ENCODE data around the gene SEZ6. TPM values are rescaled to one million over a fixed set of nuclear protein-coding genes. Genes with fewer than 3 reads are reported as not detected.

The SEZ6 gene
- total and polyA plus RNA-seq, 4 experiments from 2014 or later = 0.41 to 0.81 TPM; not detected in 2

DNA sequence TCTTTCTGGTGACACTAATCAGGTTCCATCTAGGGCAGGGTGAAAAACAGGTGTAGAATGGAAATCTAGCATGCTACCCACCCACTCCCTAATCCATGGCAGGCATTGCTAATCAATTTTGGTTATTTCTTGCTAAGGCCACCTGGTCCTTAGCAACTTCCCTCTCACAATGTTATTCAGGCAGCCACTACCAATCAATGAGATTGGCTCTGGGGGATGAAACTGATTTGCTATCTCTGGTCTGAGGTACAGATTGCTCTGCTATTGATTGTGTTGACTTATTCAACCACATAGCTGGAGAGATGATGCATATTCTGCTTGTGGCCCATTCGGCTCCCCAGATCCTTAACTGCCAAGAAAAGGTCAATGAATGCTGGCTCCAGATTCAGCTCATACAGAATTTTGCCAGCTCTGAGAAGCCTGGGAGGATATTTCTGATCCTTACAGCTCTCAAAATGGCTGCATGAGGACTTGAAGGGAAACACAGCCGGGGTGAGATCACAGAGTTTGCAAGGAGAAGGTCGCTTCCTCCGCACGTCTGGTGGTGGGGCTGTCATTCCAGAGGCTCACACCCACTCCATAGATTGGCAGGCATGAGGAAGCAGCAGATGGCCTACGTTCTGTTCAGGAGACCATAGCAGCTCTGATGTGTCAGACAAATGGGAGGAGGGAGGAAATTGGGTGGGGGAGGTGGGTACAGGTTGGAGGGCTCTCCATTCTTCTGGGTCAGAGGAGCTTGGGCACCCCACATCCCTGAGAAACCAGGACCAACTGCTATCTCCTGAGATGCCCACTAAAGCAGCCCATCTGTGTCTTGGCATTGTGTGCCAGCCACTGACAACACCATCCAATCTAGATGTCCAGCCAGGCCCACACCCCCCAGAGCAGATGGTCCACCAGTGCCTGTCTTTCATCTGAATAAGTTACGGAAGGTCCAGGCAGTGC is 22.3 kb downstream of the SEZ6 start:
- H3K4me1 Mint-ChIP-seq = peaks cover 18 to 27% (median 20%) of the 10 kb centered on the region in 4 donors
- peaks cover 0 to 2% (median 0%) of the 10 kb centered on the region in 8 donors for H3K9me3 Mint-ChIP-seq
- ChIA-PET POLR2A (ENCODE audit: partially characterized antibody) (interaction anchor here (0.7 kb wide), 1 partner anchor 255 kb away, joined by 3 read pairs; no protein-coding TSS in a partner anchor), CTCF (ENCODE audit: partially characterized antibody) (interaction anchor here (0.8 to 4.2 kb wide), 2 partner anchors 19 to 134 kb away, joined by 4 to 22 read pairs; no protein-coding TSS in a partner anchor)
- Histone ChIP-seq H3K36me3 (ENCODE audit: insufficient read depth, low read length) (no peaks in the 10 kb centered on the region), H3K4me1 (ENCODE audit: insufficient read depth, low read length) (peaks cover 26% of the 10 kb centered on the region), H3K9me3 (ENCODE audit: control insufficient read depth in 1 of 2, low read length in 2 of 2) (no peaks in the 10 kb centered on the region), H3K27me3 (ENCODE audit: insufficient read depth, low read length) (no peaks in the 10 kb centered on the region), H3K27ac (ENCODE audit: low read depth, low read length) (peak overlapping the region; percentile 47), H3K4me3 (ENCODE audit: low read length in 2 of 2) (no peak overlapping the region)
- H3K4me3 Mint-ChIP-seq = peak overlapping the region in 3 of 8 donors; percentile 22 to 83 (median 69)
- no peak for DNase-seq
- intact Hi-C loops (cut with micrococcal nuclease) = no loop called here
- H3K36me3 Mint-ChIP-seq = no peaks in the 10 kb centered on the region
- H3K27ac Mint-ChIP-seq = peak overlapping the region; percentile 93 to 98 (median 98)
- peaks cover 0 to 2% of the 10 kb centered on the region in 2 donors for H3K27me3 Mint-ChIP-seq

DNA sequence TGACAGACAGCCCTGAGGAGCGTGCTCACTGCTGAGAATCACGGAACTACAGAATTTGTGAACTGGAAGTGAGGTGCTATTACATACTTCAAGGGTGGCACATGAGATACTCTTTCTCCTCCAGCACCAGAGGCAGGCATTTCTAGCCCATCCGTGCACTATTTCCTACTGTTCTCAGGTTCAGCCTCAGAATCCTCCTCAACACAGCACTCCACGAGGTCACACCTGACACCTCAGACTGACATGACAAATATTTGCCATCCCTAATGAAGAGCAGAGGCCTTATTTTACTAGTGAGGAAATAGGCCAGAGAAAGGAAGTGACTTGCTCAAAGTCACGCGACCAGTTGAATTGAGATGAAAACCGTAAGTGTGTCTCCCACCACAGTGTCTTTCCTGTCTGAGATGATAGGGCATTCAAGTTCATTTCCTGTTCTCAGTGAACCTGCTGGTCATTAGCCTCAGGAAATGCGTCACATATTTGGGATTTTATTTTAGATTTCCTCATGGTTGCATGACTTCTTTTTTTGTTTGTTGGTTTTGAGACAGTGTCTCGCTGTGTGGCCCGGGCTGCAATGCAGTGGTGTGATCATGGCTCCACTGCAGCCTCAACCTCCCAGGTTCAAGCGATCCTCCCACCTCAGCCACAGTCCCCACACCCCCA is 23.6 kb downstream of the SEZ6 start:
- H3K27me3 ChIP-seq (ENCODE audit: insufficient read depth, low read length) = no peaks in the 10 kb centered on the region
- ChIA-PET CTCF (ENCODE audit: partially characterized antibody) (interaction anchor here (4.2 kb wide), 1 partner anchor 17 kb away, joined by 22 read pairs; no protein-coding TSS in a partner anchor), POLR2A (ENCODE audit: partially characterized antibody) (no interaction called here)
- DNase-seq = peak; percentile 74 to 88 (median 80)
- H3K9me3 Mint-ChIP-seq = peaks cover 0 to 2% (median 0%) of the 10 kb centered on the region in 8 donors
- H3K4me1 ChIP-seq (ENCODE audit: insufficient read depth, low read length) = peaks cover 26% of the 10 kb centered on the region
- peak overlapping the region; percentile 93 to 98 (median 98) for H3K27ac Mint-ChIP-seq
- H3K4me3 ChIP-seq (ENCODE audit: low read length in 2 of 2) = no peak overlapping the region
- H3K27me3 Mint-ChIP-seq = peaks cover 0 to under 1% of the 10 kb centered on the region in 2 donors
- H3K4me3 Mint-ChIP-seq = peak overlapping the region in 7 of 8 donors; percentile 50 to 83 (median 67)
- no peaks in the 10 kb centered on the region for H3K9me3 ChIP-seq (ENCODE audit: control insufficient read depth in 1 of 2, low read length in 2 of 2)
- peaks cover 18 to 27% (median 20%) of the 10 kb centered on the region in 4 donors for H3K4me1 Mint-ChIP-seq
- peak overlapping the region; percentile 48 for H3K27ac ChIP-seq (ENCODE audit: low read depth, low read length)
- H3K36me3 ChIP-seq (ENCODE audit: insufficient read depth, low read length) = no peaks in the 10 kb centered on the region
- no peaks in the 10 kb centered on the region for H3K36me3 Mint-ChIP-seq
- intact Hi-C loops (cut with micrococcal nuclease) = no loop called here

- CTCF ChIA-PET (ENCODE audit: partially characterized antibody) = interaction anchor here (1.5 kb wide), 1 partner anchor 13 kb away, joined by 6 read pairs; no protein-coding TSS in a partner anchor
- Histone ChIP-seq H3K4me3 (ENCODE audit: low read length in 2 of 2) (no peak overlapping the region), H3K27ac (ENCODE audit: low read depth, low read length) (no peak overlapping the region), H3K36me3 (ENCODE audit: insufficient read depth, low read length) (no peaks in the 10 kb centered on the region), H3K27me3 (ENCODE audit: insufficient read depth, low read length) (no peaks in the 10 kb centered on the region), H3K4me1 (ENCODE audit: insufficient read depth, low read length) (peaks cover 19% of the 10 kb centered on the region), H3K9me3 (ENCODE audit: control insufficient read depth in 1 of 2, low read length in 2 of 2) (no peaks in the 10 kb centered on the region)
- H3K27ac Mint-ChIP-seq = peak overlapping the region in 6 of 7 donors; percentile 19 to 59 (median 37)
- DNase-seq = peak in 1 of 5 donors; percentile 24
- H3K4me3 Mint-ChIP-seq = no peak overlapping the region
- POLR2A ChIA-PET (ENCODE audit: partially characterized antibody) = no interaction called here
- H3K9me3 Mint-ChIP-seq = peaks cover 0 to 3% (median 0%) of the 10 kb centered on the region in 8 donors
- H3K36me3 Mint-ChIP-seq = no peaks in the 10 kb centered on the region
- no peaks in the 10 kb centered on the region for H3K27me3 Mint-ChIP-seq
- peaks cover 16 to 18% (median 17%) of the 10 kb centered on the region in 4 donors for H3K4me1 Mint-ChIP-seq
- intact Hi-C loops (cut with micrococcal nuclease) = no loop called here
These were observed 27.4 kb downstream of the SEZ6 start for GRCh38 chr17:28978356-28978964.

DNA sequence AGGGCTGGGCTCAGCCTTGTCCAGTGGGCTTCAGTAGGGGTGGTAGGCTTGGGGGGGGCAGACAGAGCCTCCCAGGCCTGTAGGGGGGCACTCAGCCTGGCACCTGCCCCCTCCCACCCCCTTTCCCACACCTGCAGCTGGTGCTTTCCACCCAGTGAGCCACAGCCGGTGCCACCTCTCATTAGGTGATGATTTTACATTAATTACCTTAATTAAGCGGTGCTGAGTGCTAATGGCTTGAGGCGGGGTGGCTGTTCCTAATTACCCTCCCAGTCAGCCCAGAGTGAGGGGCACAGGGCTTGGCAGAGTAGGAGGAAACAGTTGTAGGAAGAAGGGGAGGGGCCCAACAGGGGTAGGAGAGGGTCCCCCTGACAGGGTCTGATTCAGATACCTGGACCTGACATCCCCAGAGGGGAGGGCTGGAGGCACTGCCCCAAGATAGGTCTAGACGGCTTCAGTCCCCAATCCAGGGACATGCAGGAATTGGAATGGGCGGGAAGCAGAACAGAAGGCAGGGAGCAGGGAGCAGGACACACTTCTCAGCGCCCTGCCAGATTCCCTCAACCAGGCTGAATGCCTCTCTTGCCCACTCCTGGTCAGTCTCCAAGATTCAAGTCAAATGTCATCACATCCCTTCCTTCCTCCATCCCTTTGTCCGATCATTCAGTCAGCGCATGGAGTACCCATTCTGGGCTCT is 28.0 kb downstream of the SEZ6 start:
- ChIA-PET CTCF (ENCODE audit: partially characterized antibody) (interaction anchor here (1.5 kb wide), 1 partner anchor 12 kb away, joined by 6 read pairs; no protein-coding TSS in a partner anchor), POLR2A (ENCODE audit: partially characterized antibody) (no interaction called here)
- no peaks in the 10 kb centered on the region for H3K27me3 Mint-ChIP-seq
- Histone ChIP-seq H3K36me3 (ENCODE audit: insufficient read depth, low read length) (no peaks in the 10 kb centered on the region), H3K27ac (ENCODE audit: low read depth, low read length) (no peak overlapping the region), H3K27me3 (ENCODE audit: insufficient read depth, low read length) (no peaks in the 10 kb centered on the region), H3K9me3 (ENCODE audit: control insufficient read depth in 1 of 2, low read length in 2 of 2) (no peaks in the 10 kb centered on the region), H3K4me1 (ENCODE audit: insufficient read depth, low read length) (peaks cover 13% of the 10 kb centered on the region), H3K4me3 (ENCODE audit: low read length in 2 of 2) (no peak overlapping the region)
- no peaks in the 10 kb centered on the region for H3K36me3 Mint-ChIP-seq
- H3K27ac Mint-ChIP-seq = peak overlapping the region in 3 of 7 donors; percentile 30 to 59 (median 48)
- peaks cover 9 to 11% (median 10%) of the 10 kb centered on the region in 4 donors for H3K4me1 Mint-ChIP-seq
- intact Hi-C loops (cut with micrococcal nuclease) = no loop called here
- H3K4me3 Mint-ChIP-seq = no peak overlapping the region
- DNase-seq = peak in 1 of 5 donors; percentile 2
- H3K9me3 Mint-ChIP-seq = peaks cover 0 to 3% (median 0%) of the 10 kb centered on the region in 8 donors

- no peak overlapping the region for H3K4me3 ChIP-seq (ENCODE audit: low read length in 2 of 2)
- H3K9me3 ChIP-seq (ENCODE audit: control insufficient read depth in 1 of 2, low read length in 2 of 2) = no peaks in the 10 kb centered on the region
- intact Hi-C loops (cut with micrococcal nuclease) = no loop called here
- Mint-ChIP-seq H3K4me3 (no peak overlapping the region), H3K4me1 (peaks cover 0 to 1% (median 0%) of the 10 kb centered on the region in 4 donors), H3K36me3 (no peaks in the 10 kb centered on the region), H3K27ac (no peak overlapping the region), H3K9me3 (peaks cover 0 to 5% (median 0%) of the 10 kb centered on the region in 8 donors), H3K27me3 (peaks cover 0 to 5% of the 10 kb centered on the region in 2 donors)
- ChIA-PET POLR2A (ENCODE audit: partially characterized antibody) (no interaction called here), CTCF (ENCODE audit: partially characterized antibody) (no interaction called here)
- H3K4me1 ChIP-seq (ENCODE audit: insufficient read depth, low read length) = no peaks in the 10 kb centered on the region
- H3K36me3 ChIP-seq (ENCODE audit: insufficient read depth, low read length) = no peaks in the 10 kb centered on the region
- H3K27me3 ChIP-seq (ENCODE audit: insufficient read depth, low read length) = no peaks in the 10 kb centered on the region
- DNase-seq = peak in 1 of 5 donors; percentile 1
- no peak overlapping the region for H3K27ac ChIP-seq (ENCODE audit: low read depth, low read length)
These were observed 30.2 kb downstream of the SEZ6 start for GRCh38 chr17:28975646-28976045.

DNA sequence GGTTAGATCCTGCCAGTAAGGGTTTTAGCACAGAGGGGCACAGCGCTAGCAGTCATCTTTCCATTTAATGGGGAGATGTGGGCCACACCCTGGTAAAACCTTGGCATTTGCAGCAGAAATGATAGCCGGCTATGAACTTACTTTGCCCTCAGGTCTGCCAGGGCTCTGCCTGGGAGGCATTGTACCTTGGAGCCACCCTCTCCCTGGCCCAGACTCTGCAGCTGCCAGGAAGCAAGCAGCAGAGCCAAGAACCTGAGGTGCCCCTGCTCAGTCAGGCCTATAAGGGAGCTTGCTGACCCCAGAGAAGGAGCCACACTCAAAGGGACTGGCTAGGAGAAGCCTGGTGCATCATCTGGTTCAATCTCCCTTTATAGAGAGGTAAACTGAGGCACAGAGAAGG is 30.8 kb downstream of the SEZ6 start:
- Histone ChIP-seq H3K4me3 (ENCODE audit: low read length in 2 of 2) (no peak overlapping the region), H3K4me1 (ENCODE audit: insufficient read depth, low read length) (no peaks in the 10 kb centered on the region), H3K9me3 (ENCODE audit: control insufficient read depth in 1 of 2, low read length in 2 of 2) (no peaks in the 10 kb centered on the region), H3K36me3 (ENCODE audit: insufficient read depth, low read length) (no peaks in the 10 kb centered on the region), H3K27ac (ENCODE audit: low read depth, low read length) (no peak overlapping the region), H3K27me3 (ENCODE audit: insufficient read depth, low read length) (no peaks in the 10 kb centered on the region)
- H3K27ac Mint-ChIP-seq = peak overlapping the region in 1 of 7 donors; percentile 7
- DNase-seq = no peak
- peaks cover 0 to 5% (median 0%) of the 10 kb centered on the region in 8 donors for H3K9me3 Mint-ChIP-seq
- H3K36me3 Mint-ChIP-seq = no peaks in the 10 kb centered on the region
- ChIA-PET CTCF (ENCODE audit: partially characterized antibody) (no interaction called here), POLR2A (ENCODE audit: partially characterized antibody) (no interaction called here)
- H3K27me3 Mint-ChIP-seq = peaks cover 0 to 6% of the 10 kb centered on the region in 2 donors
- peaks cover 0 to 1% (median 0%) of the 10 kb centered on the region in 4 donors for H3K4me1 Mint-ChIP-seq
- H3K4me3 Mint-ChIP-seq = no peak overlapping the region
- intact Hi-C loops (cut with micrococcal nuclease) = no loop called here

All from CD4-positive, alpha-beta memory T cell (primary cell).